GOT3 (cell line): Measurements from ENCODE around the gene ACAD9.

Experiments
- DNase-seq: peaks from one replicate; lab custom pipeline; 2025; ENCODE audit warnings: mixed read lengths; lab: John Stamatoyannopoulos, UW

ACAD9 gene

DNA sequence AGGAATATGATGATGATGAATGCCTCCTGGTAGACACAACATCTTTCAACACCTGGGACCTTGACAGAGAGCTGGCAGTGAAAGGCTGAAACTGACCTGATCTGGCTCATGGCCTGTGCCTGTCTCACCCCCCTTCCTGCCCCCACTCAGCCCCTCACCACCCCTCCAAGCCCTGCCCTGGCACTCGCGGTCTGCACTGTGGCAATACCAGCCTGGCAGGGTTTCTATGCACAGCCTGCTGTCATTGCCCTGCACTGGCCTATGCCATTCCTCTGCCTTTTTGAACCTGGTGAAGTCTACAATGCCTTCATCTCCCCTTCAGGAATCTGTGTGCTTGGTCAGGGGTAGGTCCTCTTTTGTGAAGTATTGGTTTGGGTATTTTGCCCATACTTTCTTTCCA, 56.5 kb downstream of the ACAD9 start:
- no peak for DNase-seq

DNA sequence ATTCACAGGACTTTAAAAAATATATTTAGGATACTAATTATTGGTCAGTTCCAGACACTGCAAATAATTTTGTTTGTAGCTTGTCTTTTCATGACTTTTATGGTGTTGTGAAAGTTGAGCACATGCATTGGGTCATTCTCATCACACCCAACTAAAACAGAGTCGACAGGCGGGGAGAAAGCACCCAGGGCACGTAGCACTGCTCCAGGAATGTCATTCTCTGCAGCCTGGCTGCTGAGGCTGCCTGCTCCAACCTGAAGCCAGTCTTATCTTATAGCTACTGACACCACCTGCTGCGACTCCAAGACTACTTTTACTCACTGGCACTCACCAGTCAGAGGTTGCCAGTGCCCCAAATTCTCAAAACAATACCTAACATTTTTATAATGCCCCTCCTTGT, 56.9 kb downstream of the ACAD9 start:
- DNase-seq = no peak

DNA sequence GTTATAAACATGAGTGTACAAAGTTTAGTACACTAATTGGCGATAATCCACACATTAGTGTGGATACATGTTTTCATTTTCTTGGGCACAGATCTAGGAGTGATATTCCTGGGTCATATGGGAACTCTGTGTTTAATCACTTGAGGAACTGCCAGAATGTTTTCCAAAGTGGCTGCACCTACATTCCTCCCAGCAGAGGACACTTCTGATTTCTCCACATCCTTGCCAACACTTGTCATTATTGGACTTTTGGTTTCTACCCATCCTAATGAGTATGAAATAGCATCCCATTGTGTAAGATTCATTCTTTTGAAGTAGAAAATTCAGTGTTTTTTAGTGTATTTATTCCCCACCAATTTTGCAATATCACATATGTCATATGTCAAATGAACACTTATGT, 60.8 kb downstream of the ACAD9 start:
- DNase-seq = no peak

DNA sequence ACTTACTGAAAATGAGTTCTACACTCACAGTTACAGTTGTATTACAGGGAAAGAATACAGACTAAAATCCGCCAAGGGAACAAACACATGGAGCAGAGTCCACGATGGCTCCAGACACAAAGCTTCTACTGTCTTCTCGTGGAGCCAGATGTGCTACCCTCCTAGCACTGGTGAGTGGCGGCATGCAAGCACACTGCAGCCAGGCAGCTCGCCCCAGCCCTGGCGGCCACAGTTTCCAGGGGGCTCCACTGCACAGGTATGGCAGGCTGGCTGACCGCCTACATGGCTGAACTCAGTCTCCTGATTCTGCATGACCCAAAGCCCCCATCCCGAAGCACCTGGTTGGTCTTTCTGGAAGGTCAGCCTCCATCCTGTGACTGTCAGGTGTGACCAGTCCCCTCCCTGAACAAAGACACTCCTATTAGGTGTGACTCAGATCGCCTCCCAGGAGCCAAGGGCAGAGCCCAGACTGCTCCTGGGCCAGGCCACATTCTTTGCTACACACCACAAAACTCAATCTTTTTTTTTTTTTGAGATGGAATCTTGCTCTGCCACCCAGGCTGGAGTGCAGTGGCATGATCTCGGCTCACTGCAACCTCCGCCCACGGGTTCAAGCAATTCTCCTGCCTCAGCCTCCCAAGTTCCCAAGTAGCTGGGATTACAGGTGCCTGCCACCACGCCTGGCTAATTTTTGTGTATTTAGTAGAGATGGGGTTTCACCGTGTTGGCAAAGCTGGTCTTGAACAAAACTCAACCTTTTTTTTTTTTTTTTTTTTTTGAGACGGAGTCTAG, 62.9 kb downstream of the ACAD9 start:
- no peak for DNase-seq

DNA sequence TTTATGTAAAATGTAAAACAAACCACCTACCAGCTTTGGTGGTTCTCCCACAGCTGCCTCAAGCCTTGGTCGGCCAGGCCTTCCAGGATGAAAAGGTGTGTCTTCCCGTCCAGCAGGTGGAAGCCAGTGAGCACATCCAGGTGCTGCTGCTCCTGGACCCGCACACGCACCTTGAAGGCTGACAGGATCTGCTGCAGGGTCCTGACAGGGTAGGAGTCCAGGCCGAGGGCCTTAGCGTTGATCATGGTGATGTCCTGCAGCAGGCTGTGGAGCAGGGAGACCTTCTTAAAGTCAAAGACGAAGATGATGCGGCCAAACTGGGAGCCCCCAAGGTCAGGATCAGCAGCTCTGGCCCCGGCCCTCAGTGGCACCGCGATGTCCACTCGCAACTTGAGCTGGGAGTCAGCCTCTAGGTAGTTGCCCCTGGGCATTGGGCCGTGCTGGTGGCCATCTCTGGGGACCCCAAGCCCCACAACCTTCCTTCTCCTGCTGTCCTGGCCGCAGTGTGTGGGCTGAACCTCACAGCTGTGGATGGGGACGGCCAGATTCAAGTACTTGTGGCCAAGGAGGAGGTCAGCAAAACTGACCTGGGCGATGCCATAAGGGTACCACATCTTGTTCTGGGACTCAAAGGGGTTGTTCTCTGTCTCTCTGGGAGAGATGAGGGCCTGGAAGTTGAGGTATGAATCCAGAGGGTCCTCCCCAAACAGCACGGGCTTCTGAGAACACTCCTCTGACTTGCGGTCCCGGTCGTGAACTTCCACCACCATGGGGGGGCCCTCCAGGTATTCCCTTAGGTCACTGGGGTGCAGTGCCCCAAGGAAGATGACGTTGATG, 65.8 kb downstream of the ACAD9 start:
- no peak for DNase-seq

DNA sequence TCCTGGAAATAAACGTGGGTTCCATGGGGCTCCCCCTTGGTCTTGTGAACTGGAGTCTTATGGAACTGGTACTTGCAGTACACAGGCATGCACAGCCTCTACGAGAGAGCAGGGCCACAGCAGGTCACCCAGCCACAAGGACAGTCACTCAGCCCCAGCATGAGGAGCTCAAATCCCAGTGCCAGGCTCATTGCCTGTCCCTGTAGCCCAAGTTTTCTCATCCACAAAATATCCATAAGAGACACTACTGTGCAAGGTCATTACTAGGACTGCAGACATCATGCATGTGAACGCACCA, 66.4 kb downstream of the ACAD9 start:
- DNase-seq = no peak

DNA sequence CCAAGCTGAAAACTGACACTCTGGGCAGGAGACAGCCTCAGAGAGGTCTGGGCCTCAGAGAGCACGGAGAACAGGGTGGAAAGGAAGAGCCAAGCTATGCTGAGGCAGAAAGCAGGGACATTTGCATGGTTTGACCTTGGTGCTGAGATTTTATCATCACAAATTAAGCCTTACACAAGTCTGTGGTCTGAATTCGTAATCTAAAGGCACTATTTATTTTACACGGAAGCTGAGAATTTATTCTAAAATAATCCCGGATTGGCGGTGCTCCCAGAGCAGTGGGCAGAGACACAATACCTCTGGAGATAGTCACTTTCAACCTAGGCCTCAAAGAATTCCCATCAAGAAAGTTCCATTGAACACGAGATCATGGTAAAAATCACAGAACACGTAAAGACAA, 67.0 kb downstream of the ACAD9 start:
- no peak for DNase-seq

DNA sequence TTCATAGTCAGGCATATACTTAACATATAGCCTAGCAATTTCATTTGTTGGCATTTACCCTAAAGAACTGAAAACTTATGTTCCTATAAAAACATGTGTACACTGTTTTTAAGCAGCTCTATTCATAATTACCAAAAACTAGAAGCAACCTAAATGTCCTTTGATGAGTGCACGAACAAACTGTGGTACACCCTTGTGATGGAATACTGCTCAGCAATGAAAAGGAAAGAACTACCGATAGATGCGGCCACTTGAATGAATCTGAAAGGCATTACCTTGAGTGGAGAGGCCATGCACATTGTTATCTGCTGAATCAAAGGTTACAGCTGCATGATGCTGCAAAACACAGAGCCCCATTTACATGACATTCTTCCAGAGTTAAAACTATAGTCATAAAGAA, 69.7 kb downstream of the ACAD9 start:
- no peak for DNase-seq

DNA sequence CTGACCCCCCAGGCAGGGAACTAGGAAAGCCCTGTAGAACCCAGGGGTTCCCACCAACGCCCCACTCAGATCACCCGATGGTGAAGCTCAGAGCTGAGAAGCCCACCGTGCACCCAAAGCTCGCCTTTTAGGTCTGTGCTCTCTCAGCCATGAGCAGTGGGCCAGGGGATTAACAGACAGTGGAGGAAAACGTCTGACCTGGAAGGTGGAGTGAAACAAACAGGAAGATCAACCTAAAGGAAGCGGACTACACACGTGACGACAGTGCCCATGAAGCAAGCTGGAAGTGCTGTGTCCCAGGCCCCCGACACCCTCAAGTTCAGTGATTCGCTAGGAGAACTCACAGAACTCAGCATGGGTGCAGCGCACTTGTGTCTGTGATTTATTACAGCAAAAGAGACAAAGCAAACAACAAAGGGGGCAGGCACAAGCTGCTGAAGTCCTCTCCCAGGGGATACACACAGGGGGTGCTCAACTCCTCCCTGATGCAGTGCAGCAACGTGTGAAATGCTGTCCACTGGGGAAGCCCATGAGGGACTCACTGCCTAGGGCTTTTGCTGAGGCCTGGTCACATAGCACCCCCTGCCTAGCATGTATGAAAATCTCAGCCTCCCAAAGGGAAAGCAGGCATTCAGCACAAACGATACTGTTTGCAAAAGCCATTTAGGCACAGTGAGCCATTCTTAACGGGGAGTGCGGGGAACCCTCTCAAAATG, 71.0 kb downstream of the ACAD9 start:
- no peak for DNase-seq

DNA sequence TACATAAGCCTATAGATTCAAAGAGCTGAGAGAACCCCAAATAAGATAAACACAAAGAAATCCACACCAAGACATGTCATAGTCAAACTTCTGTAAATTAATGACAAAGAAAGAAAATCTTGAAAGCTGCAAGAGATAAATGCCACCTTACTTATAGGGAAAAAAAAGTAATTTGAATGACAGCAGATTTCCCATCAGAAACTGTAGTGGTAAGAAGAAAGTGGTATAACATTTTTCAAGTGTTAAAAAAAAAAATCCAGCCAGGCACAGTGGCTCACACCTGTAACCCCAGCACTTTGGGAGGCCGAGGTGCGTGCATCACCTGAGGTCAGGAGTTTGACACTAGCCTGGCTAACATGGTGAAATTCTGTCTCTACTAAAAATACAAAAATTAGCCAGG, 77.0 kb downstream of the ACAD9 start:
- no peak for DNase-seq
